ENCODE data around the gene SEL1L3.

The SEL1L3 gene

DNA sequence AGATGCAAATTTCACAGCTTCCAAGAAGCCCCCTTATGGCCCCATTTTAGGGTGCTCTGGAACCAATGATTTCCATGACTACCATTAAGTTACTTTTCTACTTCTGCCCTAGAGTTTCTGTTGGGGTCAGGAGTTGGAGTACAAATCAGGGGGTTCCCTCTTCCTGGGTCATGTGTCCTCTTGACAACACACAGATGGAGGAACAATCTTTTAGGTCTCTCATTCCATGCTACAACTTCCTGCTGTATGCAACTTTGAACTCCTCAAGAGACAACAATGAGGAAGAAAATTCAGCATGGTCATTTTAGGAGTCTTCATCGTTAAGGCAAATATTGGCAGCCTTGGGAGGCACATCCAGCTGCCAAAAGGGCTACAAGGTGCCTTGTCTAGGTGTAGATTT lies 79.7 kb downstream of the SEL1L3 start:
- in situ Hi-C loops (cut with MboI; ENCODE audit: low sequenced_read_pairs, unreplicated experiment), result no loop called here
- DNase-seq (ENCODE audit: low spot score), result no peak
- TF ChIP-seq, protein P1, sequence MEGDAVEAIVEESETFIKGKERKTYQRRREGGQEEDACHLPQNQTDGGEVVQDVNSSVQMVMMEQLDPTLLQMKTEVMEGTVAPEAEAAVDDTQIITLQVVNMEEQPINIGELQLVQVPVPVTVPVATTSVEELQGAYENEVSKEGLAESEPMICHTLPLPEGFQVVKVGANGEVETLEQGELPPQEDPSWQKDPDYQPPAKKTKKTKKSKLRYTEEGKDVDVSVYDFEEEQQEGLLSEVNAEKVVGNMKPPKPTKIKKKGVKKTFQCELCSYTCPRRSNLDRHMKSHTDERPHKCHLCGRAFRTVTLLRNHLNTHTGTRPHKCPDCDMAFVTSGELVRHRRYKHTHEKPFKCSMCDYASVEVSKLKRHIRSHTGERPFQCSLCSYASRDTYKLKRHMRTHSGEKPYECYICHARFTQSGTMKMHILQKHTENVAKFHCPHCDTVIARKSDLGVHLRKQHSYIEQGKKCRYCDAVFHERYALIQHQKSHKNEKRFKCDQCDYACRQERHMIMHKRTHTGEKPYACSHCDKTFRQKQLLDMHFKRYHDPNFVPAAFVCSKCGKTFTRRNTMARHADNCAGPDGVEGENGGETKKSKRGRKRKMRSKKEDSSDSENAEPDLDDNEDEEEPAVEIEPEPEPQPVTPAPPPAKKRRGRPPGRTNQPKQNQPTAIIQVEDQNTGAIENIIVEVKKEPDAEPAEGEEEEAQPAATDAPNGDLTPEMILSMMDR (IDR thresholded peaks at IDR 0.05; ENCODE audit: borderline replicate concordance, control extremely low read depth, extremely low read depth, insufficient read depth, missing control alignments), result no peak

DNA sequence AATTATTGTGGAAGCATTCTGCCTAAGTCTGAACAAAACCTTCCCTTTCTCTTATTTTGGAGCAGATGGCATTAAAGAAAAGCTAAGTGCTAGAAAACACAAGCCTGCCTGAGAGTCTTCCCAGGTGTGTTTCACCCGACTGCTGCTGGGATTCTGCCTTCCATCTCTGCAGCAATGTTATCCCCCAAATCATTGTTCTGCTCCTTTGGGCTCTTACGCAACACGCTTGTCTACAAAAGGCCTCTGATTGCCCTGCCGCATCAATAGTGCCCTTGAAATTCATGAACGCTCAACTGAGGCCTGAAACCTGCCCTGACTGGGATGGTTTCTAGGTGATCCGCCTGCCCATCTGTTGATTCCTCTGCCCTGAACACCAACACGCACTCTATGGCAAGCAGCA lies 80.3 kb downstream of the SEL1L3 start:
- in situ Hi-C loops (cut with MboI; ENCODE audit: low sequenced_read_pairs, unreplicated experiment), result no loop called here
- no peak for DNase-seq (ENCODE audit: low spot score)
- TF ChIP-seq, protein P1 (IDR thresholded peaks at IDR 0.05; ENCODE audit: borderline replicate concordance, control extremely low read depth, extremely low read depth, insufficient read depth, missing control alignments), result no peak

DNA sequence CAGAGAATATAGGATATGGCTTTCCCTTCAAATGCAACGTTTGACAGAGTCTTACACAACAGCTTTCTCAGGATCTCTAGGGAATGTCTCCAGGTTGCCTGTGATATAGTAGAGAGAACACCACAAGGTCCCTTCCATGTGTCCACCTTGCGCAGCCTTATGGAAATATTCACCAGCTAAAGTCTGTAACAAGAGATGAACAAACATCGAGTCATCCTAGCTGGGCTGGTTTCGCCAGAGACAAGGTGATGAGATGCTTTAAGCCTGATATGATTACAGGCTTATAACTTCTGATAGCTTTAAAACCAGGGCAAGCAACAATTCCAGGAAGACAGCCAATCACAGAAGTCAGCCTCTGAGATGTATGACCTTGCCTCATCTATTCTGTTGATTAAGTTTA lies 83.8 kb downstream of the SEL1L3 start:
- in situ Hi-C loops (cut with MboI; ENCODE audit: low sequenced_read_pairs, unreplicated experiment), result no loop called here
- TF ChIP-seq, protein P1 (IDR thresholded peaks at IDR 0.05; ENCODE audit: borderline replicate concordance, control extremely low read depth, extremely low read depth, insufficient read depth, missing control alignments), result no peak
- no peak for DNase-seq (ENCODE audit: low spot score)

DNA sequence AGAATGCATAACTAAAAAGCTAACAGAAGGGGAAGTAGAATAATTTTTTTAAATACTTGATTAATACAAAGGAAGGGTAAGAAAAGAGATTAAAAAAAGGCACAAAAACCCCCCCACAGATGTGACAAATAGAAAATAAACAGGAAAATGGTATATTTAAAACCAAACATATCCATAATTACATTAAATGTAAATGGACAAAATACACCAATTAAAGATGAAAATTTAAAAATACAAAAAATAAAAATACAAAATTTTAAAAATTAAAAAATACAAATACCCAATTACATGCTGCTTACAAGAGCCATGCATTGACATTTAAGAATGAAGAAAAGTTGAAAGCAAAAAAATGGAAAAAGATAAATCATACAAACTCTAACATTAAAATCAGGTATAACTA lies 86.0 kb downstream of the SEL1L3 start:
- DNase-seq (ENCODE audit: low spot score), result no peak
- TF ChIP-seq, protein P1 (IDR thresholded peaks at IDR 0.05; ENCODE audit: borderline replicate concordance, control extremely low read depth, extremely low read depth, insufficient read depth, missing control alignments), result no peak
- in situ Hi-C loops (cut with MboI; ENCODE audit: low sequenced_read_pairs, unreplicated experiment), result no loop called here

DNA sequence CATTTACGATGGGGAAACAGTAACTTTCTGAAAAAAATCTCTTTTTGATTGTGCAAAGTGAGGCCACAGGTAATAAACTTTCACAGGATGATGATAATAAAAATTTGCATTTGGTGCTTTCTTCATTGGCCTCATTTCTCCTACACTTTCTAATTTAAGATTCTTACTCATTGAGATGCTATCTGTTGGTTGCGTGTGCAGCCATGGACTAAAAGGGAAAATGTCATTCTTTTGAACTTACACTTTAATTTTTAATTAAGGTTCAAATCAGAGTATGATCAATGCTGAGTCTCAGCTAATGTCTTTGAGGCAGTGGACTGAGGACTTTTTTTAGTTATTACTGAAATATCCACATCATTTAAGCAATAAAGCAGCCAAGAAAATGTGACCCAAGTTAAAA lies 87.6 kb downstream of the SEL1L3 start:
- in situ Hi-C loops (cut with MboI; ENCODE audit: low sequenced_read_pairs, unreplicated experiment), result no loop called here
- TF ChIP-seq, protein P1 (IDR thresholded peaks at IDR 0.05; ENCODE audit: borderline replicate concordance, control extremely low read depth, extremely low read depth, insufficient read depth, missing control alignments), result no peak
- no peak for DNase-seq (ENCODE audit: low spot score)

DNA sequence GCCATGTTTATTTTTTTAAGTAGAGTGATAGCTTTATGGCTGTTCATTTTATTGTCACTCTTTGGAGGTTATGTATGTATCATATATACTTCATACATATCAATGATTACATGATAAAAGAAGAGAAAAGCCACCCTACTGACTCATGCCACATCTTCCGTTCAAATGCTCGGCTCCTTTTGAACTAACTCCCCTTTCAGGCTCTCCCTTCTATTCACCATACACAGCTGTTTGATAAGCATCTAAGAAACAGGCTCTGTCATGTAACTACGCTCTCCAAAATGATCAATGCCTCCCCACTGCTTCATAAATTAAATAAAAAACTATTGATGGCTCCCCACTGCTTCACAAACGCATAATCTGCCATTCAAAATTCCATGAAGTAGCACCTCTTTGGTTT lies 89.4 kb downstream of the SEL1L3 start:
- no peak for DNase-seq (ENCODE audit: low spot score)
- TF ChIP-seq, protein P1 (IDR thresholded peaks at IDR 0.05; ENCODE audit: borderline replicate concordance, control extremely low read depth, extremely low read depth, insufficient read depth, missing control alignments), result no peak
- in situ Hi-C loops (cut with MboI; ENCODE audit: low sequenced_read_pairs, unreplicated experiment), result loop anchor here (25.0 kb wide), 1 partner anchor 336 kb away; no protein-coding TSS in a partner anchor

DNA sequence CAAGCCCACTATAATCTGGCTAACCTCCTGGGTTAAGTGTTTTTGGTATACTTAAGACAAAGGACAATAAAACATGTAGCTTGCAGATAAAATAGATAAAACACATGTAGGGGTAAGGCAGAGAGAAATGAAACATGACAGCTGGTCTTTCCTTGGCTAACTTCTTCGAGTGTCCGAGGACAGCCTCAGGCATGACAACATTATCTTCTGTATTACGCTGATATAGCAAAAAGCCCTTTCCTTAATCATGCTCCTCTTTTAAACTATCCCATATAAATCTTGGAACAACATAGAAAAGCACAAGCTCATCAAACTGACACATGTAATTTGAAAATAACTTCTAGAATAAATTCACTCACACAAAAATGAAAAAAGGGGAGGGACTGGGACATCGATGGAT lies 91.1 kb downstream of the SEL1L3 start:
- in situ Hi-C loops (cut with MboI; ENCODE audit: low sequenced_read_pairs, unreplicated experiment), result loop anchor here (25.0 kb wide), 1 partner anchor 334 kb away; no protein-coding TSS in a partner anchor
- TF ChIP-seq, protein P1 (IDR thresholded peaks at IDR 0.05; ENCODE audit: borderline replicate concordance, control extremely low read depth, extremely low read depth, insufficient read depth, missing control alignments), result no peak
- no peak for DNase-seq (ENCODE audit: low spot score)
